GM21529 (cell line): Measurements from ENCODE around the gene SMIM22.

ENCODE experiments used
- ATAC-seq: cut with Tn5 transposase; IDR thresholded peaks from one replicate; pipeline ENCODE4 v1.9.1; 2021; ENCODE audit not compliant: unreplicated experiment

Gene SMIM22

GRCh38 chr16:4814542-4815173 is 19.5 kb downstream of the SMIM22 start:
- ATAC-seq: no peak

- no peak for ATAC-seq
Measured at GRCh38 chr16:4820652-4821051, 25.5 kb downstream of the SMIM22 start.

GRCh38 chr16:4825196-4825595 is 30.0 kb downstream of the SMIM22 start:
- ATAC-seq: no peak

- no peak for ATAC-seq
Measured at GRCh38 chr16:4826526-4826925, 31.4 kb downstream of the SMIM22 start.

GRCh38 chr16:4826980-4827379 is 31.8 kb downstream of the SMIM22 start:
- ATAC-seq: no peak

- ATAC-seq: no peak
Measured at GRCh38 chr16:4828567-4829321, 33.6 kb downstream of the SMIM22 start.

GRCh38 chr16:4830408-4830807 is 35.2 kb downstream of the SMIM22 start:
- no peak for ATAC-seq

- no peak for ATAC-seq
Measured at GRCh38 chr16:4831616-4832015, 36.4 kb downstream of the SMIM22 start.

- no peak for ATAC-seq
Measured at GRCh38 chr16:4832698-4833343, 37.7 kb downstream of the SMIM22 start.

- no peak for ATAC-seq
Measured at GRCh38 chr16:4833584-4833983, 38.4 kb downstream of the SMIM22 start.

- no peak for ATAC-seq
Measured at GRCh38 chr16:4836727-4837126, 41.6 kb downstream of the SMIM22 start.

GRCh38 chr16:4837733-4838501 is 42.7 kb downstream of the SMIM22 start:
- no peak for ATAC-seq

GRCh38 chr16:4839942-4840341 is 44.8 kb downstream of the SMIM22 start:
- ATAC-seq: no peak

GRCh38 chr16:4840984-4841383 is 45.8 kb downstream of the SMIM22 start:
- ATAC-seq: no peak
